22Rv1 (cell line): ENCODE results near the gene ALDH3A2.

ENCODE experiments used
- H3K27ac ChIP-seq: fragments of 450-650 bp; 2 replicates; pipeline ENCODE4 v1.5.1; 2017
- ZFX ChIP-seq: fragments of 450-650 bp; IDR thresholded peaks from 2 replicates; pipeline ENCODE4 v1.6.1; 2017; ENCODE audit warnings: antibody characterized with exemption, borderline replicate concordance
- TF ChIP-seq, protein P1 (sequence below): fragments of 450-650 bp; IDR thresholded peaks from 2 replicates; pipeline ENCODE4 v1.5.1; 2017; ENCODE audit warnings: mild to moderate bottlenecking

ALDH3A2 gene

DNA sequence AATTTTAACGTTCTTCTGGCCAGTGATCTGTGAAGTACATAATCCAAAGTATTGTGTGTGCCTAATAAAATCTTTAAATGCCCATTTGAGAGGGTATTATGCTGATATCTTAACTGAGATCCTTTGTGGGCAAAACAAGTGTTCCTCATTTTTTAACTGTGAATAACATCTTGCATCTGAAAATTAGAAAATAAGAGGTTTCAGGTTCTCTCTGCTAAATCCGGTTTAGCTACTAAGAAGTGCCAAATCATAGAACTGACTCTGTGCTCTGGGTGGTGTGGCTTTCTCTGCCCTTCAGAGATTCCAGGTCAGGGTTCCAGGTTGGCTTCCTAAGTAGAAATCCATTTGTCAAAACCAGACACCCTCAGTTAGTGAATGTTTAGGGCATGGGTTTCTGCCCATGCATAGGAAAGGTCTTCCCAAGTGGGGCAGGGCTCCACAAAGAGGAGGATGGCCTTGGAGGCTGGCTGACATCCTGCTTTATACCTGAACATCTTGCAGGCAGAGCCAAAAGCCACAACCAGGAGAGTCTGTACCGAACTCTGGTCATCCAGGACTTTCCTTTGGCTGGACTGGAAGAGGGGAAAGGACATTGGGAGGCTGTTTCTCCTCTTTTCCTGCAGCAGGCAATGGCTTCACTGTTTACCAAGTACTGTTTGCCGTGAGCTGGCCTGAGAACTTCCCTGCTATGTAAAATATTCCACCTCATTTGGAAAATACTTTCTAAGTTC is 8.5 kb downstream of the ALDH3A2 start:
- TF ChIP-seq, protein P1, sequence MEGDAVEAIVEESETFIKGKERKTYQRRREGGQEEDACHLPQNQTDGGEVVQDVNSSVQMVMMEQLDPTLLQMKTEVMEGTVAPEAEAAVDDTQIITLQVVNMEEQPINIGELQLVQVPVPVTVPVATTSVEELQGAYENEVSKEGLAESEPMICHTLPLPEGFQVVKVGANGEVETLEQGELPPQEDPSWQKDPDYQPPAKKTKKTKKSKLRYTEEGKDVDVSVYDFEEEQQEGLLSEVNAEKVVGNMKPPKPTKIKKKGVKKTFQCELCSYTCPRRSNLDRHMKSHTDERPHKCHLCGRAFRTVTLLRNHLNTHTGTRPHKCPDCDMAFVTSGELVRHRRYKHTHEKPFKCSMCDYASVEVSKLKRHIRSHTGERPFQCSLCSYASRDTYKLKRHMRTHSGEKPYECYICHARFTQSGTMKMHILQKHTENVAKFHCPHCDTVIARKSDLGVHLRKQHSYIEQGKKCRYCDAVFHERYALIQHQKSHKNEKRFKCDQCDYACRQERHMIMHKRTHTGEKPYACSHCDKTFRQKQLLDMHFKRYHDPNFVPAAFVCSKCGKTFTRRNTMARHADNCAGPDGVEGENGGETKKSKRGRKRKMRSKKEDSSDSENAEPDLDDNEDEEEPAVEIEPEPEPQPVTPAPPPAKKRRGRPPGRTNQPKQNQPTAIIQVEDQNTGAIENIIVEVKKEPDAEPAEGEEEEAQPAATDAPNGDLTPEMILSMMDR, result no peak
- no peak for TF ChIP-seq ZFX

DNA sequence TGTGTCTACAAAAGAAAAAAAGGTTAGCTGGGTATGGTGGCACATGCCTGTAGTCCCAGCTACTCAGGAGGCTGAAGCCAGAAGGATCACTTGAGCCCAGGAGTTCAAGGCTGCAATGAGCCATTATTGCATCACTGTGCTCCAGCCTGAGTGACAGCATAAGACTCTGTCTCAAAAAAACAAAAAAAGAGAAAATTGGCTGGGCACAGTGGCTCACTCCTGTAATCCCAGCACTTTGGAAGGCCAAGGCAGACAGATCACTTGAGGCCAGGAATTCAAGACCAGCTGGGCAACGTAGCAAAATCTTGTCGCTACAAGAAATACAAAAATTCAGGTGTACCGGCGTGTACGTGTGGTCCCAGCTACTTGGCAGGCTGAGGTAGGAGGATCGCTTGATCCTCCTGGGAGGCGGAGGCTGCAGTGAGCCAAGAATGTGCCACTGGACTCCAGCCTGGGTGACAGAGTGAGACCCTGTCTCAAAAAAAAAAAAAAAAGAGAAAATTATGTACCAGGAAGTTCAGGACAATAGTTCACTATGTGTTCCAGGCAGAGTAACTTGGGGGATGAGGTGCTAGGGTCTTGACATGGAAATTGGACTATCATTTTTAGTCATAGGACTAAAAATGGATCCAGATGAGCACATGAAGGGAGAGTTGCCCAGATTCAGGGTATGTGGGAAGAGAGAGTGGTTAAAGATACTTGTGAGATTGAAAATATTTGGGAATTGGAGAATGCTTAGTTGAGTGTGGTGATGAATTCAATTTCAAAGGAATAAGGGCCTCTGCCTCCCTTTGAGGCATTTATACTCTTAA is 11.0 kb downstream of the ALDH3A2 start:
- TF ChIP-seq ZFX, result no peak
- TF ChIP-seq, protein P1, result no peak
- peak overlapping the region; percentile 98 for H3K27ac ChIP-seq

More for the DNA sequence above, 8.5 kb downstream of the ALDH3A2 start:
- H3K27ac ChIP-seq, result peak overlapping the region; percentile 98

DNA sequence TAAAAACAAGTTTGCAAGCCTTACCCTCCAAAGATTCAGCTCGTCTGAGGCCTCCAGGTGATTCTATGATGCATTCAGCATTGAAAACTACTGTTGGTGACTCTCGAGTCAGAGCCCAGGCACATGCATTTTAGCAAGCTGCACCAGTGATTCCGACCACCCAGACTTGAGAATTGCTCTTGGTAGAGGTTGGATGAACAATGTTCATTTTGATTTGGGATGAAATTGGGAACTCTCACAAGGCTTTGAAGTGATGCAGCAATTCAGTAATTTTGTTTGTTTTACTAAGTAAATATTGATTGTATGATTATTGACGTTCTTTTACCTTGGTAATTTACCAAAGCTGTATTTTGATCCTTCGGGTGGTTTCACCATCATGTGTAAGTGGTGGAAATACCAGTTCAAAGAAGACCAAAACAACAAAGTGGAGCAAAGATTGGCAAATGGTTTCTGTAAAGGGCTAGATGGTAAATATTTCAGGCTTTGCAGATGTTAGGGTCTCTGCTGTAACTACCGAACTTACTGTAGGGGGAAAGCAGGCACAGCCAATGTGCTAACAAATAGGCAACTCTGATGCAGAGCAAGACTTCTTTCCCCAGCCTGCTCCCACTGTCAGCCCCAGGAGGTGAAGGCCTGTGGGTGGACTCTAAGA is 11.8 kb downstream of the ALDH3A2 start:
- peak overlapping the region; percentile 98 for H3K27ac ChIP-seq
- TF ChIP-seq, protein P1, result no peak
- TF ChIP-seq ZFX, result no peak

DNA sequence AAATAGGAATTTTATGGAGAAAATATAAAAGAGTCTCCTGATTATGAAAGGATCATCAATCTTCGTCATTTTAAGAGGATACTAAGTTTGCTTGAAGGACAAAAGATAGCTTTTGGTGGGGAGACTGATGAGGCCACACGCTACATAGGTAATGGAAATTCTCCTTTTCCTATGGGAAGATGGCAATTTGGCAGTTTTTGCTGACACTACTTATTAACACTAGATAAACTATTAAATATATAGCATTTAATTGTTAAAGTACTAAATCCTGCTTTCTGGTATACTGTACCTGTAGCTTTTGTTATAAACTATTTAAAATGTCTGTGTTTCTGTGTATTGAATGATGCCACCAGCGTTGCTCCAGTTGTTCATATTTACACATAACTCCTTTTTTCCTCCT is 12.6 kb downstream of the ALDH3A2 start:
- TF ChIP-seq, protein P1, result no peak
- TF ChIP-seq ZFX, result no peak

DNA sequence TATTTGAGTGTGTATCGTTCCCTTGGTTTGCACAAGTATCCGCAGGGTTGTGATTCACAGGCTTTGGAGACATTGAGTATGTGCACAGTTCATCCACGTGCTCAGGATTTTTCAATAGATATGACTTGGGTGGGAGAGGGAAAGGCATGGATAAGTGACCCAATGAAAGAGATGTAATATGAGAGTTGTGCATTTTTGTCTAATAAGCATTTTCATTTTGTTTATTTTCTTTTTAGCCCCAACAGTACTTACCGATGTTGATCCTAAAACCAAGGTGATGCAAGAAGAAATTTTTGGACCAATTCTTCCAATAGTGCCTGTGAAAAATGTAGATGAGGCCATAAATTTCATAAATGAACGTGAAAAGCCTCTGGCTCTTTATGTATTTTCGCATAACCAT is 14.5 kb downstream of the ALDH3A2 start:
- no peak for TF ChIP-seq ZFX
- TF ChIP-seq, protein P1, result no peak
- peak overlapping the region; percentile 98 for H3K27ac ChIP-seq

More for the DNA sequence above, 12.6 kb downstream of the ALDH3A2 start:
- peak overlapping the region; percentile 98 for H3K27ac ChIP-seq

DNA sequence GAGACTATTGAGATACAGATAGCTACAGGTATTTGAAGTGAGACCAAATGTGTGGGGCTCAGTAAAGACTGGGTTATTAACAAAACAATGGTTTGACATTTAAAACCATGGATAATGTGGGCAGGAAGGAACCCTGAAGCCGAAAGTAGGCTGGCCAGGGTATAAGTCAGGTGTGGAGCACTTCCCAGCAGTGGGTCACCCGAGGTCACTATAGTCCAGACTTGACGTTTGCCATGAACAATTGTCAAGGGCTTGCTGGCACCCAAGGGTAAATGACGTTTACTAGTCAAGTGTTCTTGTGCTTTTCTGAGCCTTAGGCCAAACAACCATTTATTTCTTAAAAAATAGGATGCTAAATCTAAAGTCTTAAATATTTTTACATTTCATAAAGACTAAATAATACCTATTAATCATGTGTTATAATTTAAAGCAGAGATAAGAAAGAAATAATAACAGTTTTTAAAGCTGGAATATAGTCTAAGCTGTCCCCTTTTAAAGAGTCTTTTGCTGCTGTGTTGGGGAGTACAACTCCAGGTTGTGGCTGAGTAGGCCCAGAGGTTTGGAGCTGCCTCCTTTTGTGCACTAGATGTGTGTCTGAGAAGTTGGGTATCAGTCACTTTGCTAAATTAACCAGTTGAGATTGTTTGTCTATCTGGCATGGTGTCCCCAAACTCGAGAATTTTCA is 15.7 kb downstream of the ALDH3A2 start:
- peak overlapping the region; percentile 98 for H3K27ac ChIP-seq
- TF ChIP-seq, protein P1, result no peak
- TF ChIP-seq ZFX, result no peak
